OCI-LY1 (cell line): ENCODE measurements around the gene CD55.

Experiments
- H2AFZ ChIP-seq: fragments of 200-600 bp; sonication (generic), shearing (Covaris generic); 2 replicates; pipeline ENCODE4 v1.6.0; 2014; ENCODE audit warnings: antibody characterized with exemption, mild to moderate bottlenecking, low read length
- H3F3A ChIP-seq: fragments of 200-600 bp; sonication (generic), shearing (Covaris generic); 2 replicates; pipeline ENCODE4 v1.6.0; 2014; ENCODE audit warnings: mild to moderate bottlenecking, antibody characterized with exemption, low read length, moderate library complexity; ENCODE audit not compliant: insufficient read depth
- H3K27ac ChIP-seq: fragments of 200-600 bp; sonication (generic); 2 replicates; pipeline ENCODE4 v1.5.1; 2014; ENCODE audit warnings: low read length, mixed run types, mild to moderate bottlenecking, low read depth; ENCODE audit not compliant: poor library complexity, severe bottlenecking
- H3K27me3 ChIP-seq: fragments of 200-600 bp; sonication (generic); 2 replicates; pipeline ENCODE4 v1.6.0; 2014; ENCODE audit warnings: antibody characterized with exemption, mild to moderate bottlenecking, low read length, moderate library complexity; ENCODE audit not compliant: insufficient read depth
- H3K36me3 ChIP-seq: fragments of 200-600 bp; sonication (generic); 2 replicates; pipeline ENCODE4 v1.6.1; 2014; ENCODE audit warnings: mild to moderate bottlenecking, antibody characterized with exemption, low read length, moderate library complexity, mixed read lengths; ENCODE audit not compliant: insufficient read depth
- H3K4me1 ChIP-seq: fragments of 200-600 bp; sonication (generic); 2 replicates; pipeline ENCODE4 v1.5.1; 2014; ENCODE audit warnings: mild to moderate bottlenecking, low read length, moderate library complexity; ENCODE audit not compliant: insufficient read depth, severe bottlenecking
- H3K4me2 ChIP-seq: fragments of 200-600 bp; sonication (generic), shearing (Covaris generic); 2 replicates; pipeline ENCODE4 v1.6.1; 2014; ENCODE audit warnings: low read length
- H3K4me3 ChIP-seq: fragments of 200-600 bp; sonication (generic); 2 replicates; pipeline ENCODE4 v1.5.1; 2014; ENCODE audit warnings: low read length, low read depth, mild to moderate bottlenecking, mixed read lengths; ENCODE audit not compliant: poor library complexity, severe bottlenecking
- H3K79me2 ChIP-seq: fragments of 200-600 bp; shearing (Covaris generic); 2 replicates; pipeline ENCODE4 v1.6.1; 2016; ENCODE audit warnings: mixed run types, low read length, mixed read lengths; ENCODE audit not compliant: insufficient read depth
- H3K9ac ChIP-seq: fragments of 200-600 bp; sonication (generic), shearing (Covaris generic); 2 replicates; pipeline ENCODE4 v1.6.1; 2014; ENCODE audit warnings: mild to moderate bottlenecking, low read length, mixed read lengths
- H3K9me2 ChIP-seq: fragments of 200-600 bp; sonication (generic), shearing (Covaris generic); 2 replicates; pipeline ENCODE4 v1.6.1; 2014; ENCODE audit warnings: low read depth, mild to moderate bottlenecking, low read length, mixed read lengths
- H3K9me3 ChIP-seq: fragments of 200-600 bp; shearing (Covaris generic); 2 replicates; pipeline ENCODE4 v1.6.1; 2014; ENCODE audit warnings: low read length, mixed read lengths
- H4K20me1 ChIP-seq: fragments of 200-600 bp; sonication (generic), shearing (Covaris generic); 2 replicates; pipeline ENCODE4 v1.6.0; 2016; ENCODE audit warnings: mild to moderate bottlenecking, low read length; ENCODE audit not compliant: insufficient read depth
- CTCF ChIP-seq: fragments of 200-600 bp; sonication (generic), shearing (Covaris generic); IDR thresholded peaks from 2 replicates; pipeline ENCODE4 v1.5.1; 2017; ENCODE audit warnings: mild to moderate bottlenecking, antibody characterized with exemption, low read length, moderate library complexity, mixed read lengths
- EZH2 ChIP-seq: fragments of 200-600 bp; sonication (generic), shearing (Covaris generic); IDR thresholded peaks from 2 replicates; pipeline ENCODE4 v1.8.0; 2017; ENCODE audit warnings: borderline replicate concordance, mixed run types, mild to moderate bottlenecking, antibody characterized with exemption, low read length, moderate library complexity, mixed read lengths

The CD55 gene

GRCh38 chr1:207363871-207364270 lies 42.4 kb downstream of the CD55 start:
- Histone ChIP-seq H3K9ac (no peak overlapping the region), H3K79me2 (no peaks in the 10 kb centered on the region), H3K4me1 (no peaks in the 10 kb centered on the region), H3K27ac (no peak overlapping the region), H3K36me3 (no peaks in the 10 kb centered on the region), H3K4me3 (no peak overlapping the region), H3K9me2 (no peaks in the 10 kb centered on the region), H3K27me3 (no peaks in the 10 kb centered on the region), H2AFZ (no peak overlapping the region), H4K20me1 (no peaks in the 10 kb centered on the region), H3K4me2 (no peak overlapping the region), H3K9me3 (no peaks in the 10 kb centered on the region), H3F3A (no peaks in the 10 kb centered on the region)
- TF ChIP-seq CTCF: no peak
- no peak for TF ChIP-seq EZH2

- H3F3A ChIP-seq: no peaks in the 10 kb centered on the region
- H4K20me1 ChIP-seq: no peaks in the 10 kb centered on the region
- H3K4me3 ChIP-seq: no peak overlapping the region
- H3K9ac ChIP-seq: no peak overlapping the region
- H3K27ac ChIP-seq: no peak overlapping the region
- no peaks in the 10 kb centered on the region for H3K27me3 ChIP-seq
- no peaks in the 10 kb centered on the region for H3K79me2 ChIP-seq
- no peaks in the 10 kb centered on the region for H3K4me1 ChIP-seq
- H3K36me3 ChIP-seq: no peaks in the 10 kb centered on the region
- H3K9me3 ChIP-seq: no peaks in the 10 kb centered on the region
- no peak overlapping the region for H2AFZ ChIP-seq
- no peaks in the 10 kb centered on the region for H3K9me2 ChIP-seq
- TF ChIP-seq CTCF (no peak), EZH2 (no peak)
- H3K4me2 ChIP-seq: no peak overlapping the region
These were observed 43.1 kb downstream of the CD55 start for GRCh38 chr1:207364614-207365013.

GRCh38 chr1:207365063-207365462 lies 43.6 kb downstream of the CD55 start:
- Histone ChIP-seq H3F3A (no peaks in the 10 kb centered on the region), H3K9me2 (no peaks in the 10 kb centered on the region), H3K4me2 (no peak overlapping the region), H3K9me3 (no peaks in the 10 kb centered on the region), H3K9ac (no peak overlapping the region), H2AFZ (no peak overlapping the region), H3K79me2 (no peaks in the 10 kb centered on the region), H3K4me3 (no peak overlapping the region), H3K36me3 (no peaks in the 10 kb centered on the region), H3K27me3 (no peaks in the 10 kb centered on the region), H3K27ac (no peak overlapping the region), H4K20me1 (no peaks in the 10 kb centered on the region), H3K4me1 (no peaks in the 10 kb centered on the region)
- TF ChIP-seq CTCF (no peak), EZH2 (no peak)
